Measurements from ENCODE around the gene HDGFL3.
"Not testable (repeated sequence)": the region's sequence is repeated elsewhere in the genome, so short reads cannot be mapped to it uniquely, and the experiment has no call there.

HDGFL3 gene

GRCh38 chr15:83098079-83098478 lies 109.5 kb downstream of the HDGFL3 start:
- DNase-seq = no peak

DNA sequence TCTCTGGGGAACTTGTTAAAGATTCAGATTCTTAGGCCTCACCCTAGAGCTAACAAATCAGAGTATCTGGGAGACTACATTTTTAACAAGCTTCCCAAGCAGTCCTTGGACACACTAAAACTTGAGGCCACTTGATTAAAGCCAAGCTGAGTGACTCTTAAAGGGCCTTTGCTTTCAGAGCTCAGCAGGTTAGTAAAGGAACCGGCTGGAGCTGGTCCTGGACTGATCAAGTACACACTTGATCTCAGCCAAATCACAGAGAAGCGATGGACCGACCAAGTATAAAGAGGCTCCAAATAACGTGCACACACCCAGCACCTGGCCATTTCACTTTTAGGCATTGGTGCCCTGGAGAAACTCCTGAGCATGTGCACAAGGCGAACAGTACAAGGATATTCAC lies 113.0 kb downstream of the HDGFL3 start:
- DNase-seq = no peak

DNA sequence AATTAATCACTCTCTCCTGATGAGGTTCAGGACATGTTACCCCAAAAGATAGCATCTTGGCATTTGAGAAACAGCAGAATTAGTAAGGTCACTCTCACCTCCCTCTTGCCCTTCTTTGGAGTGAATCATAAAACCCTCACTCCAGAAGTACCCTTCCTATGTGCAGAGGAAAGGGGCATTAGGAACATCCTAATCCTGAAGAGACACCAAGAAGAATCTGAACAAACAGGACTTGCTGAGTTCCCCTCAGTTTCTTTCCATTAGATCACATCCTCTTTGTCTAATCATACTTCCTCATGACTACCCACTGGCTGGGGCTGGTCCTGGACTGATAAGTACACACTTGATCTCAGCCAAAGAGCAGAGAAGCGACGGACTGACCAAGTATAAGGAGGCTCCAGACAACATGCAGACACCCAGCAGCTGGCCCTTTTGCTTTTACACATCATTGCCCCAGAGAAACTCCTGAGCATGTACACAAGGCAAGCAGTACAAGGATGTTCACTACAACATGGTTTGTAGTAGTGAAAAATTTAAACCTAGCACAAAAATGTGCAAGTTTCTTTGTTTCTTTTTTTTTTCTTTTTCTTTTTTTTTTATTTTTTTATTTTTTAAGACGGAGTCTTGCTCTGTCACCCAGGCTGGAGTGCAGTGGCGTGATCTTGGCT lies 115.2 kb downstream of the HDGFL3 start:
- DNase-seq = no peak

- DNase-seq = not testable (repeated sequence)
Measured at GRCh38 chr15:83091965-83092308, 115.7 kb downstream of the HDGFL3 start.

DNA sequence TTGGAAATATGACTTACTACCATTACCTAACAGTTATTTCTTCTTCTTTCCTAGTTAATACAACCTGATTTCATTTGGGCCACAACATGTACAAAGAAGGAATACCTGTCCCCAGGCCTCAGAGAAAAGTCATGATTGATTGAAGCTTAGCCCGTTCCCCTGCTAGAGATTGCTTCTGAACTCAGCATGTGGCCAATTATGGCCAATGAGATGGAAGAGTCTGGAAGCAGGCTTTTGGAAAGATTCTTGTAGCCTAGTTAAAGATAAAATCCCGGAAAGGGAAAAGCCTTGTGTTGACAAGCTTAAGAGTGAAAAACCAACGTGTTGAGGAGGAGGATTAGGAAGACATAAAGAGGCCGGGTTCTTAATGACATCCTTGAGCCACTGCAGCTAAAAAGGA lies 117.2 kb downstream of the HDGFL3 start:
- DNase-seq = no peak

GRCh38 chr15:83088876-83089275 lies 118.7 kb downstream of the HDGFL3 start:
- no peak for DNase-seq

- DNase-seq = no peak
Measured at GRCh38 chr15:83087576-83087975, 120.0 kb downstream of the HDGFL3 start.

GRCh38 chr15:83085864-83086552 lies 121.6 kb downstream of the HDGFL3 start:
- not testable (repeated sequence) for DNase-seq

DNA sequence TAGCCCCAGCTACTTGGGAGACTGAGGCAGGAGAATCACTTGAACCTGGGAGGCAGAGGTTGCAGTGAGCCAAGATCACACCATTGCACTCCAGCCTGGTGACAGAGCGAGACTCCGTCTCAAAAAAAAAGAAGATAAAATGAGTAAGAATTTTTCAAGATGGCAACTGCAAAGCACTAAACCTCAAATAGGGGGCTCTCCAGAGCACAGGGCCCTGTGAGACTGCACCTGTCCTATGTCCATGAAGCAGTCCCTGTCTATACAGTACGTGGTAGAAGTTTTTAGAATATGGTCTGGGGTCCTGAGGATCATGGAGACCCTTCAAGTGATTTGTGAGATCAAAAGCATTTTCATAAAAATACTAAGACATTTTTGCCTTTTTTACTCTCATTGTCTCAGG lies 122.2 kb downstream of the HDGFL3 start:
- not testable (repeated sequence) for DNase-seq

DNA sequence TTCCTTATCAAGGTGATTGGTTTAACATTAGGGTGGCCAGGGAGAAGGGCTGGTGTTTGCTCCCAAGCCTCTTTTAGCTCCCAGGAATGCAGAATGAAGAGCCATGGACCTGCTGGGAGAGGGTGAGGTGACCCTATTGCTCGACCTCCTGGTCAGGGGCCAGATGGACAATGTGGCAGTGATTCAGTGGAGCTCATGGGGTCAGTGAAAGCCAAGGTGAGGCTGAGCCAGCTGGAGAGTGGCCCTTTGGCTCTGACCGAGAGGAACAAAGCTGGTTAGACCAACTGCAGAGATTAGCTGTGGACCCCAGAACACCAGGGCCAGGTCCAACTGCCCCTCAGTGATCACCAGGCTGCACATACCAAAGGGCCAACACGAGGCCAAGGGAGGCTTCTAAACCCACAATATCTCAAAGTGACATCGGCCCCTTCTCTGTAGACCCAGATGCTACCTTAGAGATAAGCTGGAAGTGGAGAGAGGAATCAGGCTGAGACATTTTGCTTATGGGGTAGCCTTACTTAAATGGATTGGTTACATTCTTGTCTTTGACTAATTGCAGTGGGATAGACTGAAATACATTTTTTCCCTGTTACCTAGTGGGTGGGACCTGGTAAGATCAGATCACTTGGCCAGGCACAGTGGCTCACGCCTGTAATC lies 124.8 kb downstream of the HDGFL3 start:
- DNase-seq = no peak

GRCh38 chr15:83081256-83082014 lies 126.2 kb downstream of the HDGFL3 start:
- DNase-seq = no peak

DNA sequence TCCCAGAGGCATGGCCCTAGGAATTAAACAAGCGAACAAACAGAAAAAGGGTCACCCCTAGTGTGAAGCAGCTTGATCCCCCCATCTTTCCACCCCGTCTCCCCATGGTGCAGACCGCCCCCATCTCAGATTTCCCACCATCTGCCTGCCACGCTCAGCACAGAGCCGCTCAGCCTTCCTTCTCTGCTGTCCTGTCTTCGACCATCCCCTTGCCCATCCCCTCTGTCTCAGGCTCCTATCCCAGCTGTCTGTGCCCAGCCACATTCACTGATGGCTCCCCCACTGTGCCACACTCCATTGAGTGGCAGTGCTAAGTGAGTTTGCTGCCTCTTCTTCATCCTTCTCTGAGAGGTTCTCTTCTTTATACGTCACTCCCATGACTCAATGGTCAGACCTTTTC lies 128.9 kb downstream of the HDGFL3 start:
- no peak for DNase-seq
